ENCODE results near the gene SLC36A4.
"Not testable (repeated sequence)": the region's sequence is repeated elsewhere in the genome, so short reads cannot be mapped to it uniquely, and the experiment has no call there.

The SLC36A4 gene

DNA sequence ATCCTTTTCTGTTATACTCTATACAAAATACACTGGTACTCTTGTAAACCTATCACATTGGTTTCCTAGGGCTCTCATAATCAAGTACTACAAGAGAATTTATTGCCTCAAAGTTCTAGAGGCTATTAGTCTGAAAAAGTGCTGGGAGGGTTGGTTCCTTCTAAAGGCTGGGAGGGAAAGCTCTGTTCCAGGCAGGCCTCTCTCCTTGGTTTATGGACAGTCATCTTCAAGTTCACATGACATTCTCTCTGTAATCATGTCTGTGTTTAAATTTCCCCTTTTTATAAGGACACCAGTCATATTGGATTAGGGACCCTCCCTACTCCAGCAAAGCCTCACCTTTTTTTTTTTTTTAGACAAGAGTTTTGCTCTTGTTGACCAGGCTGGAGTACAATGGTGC, 9.1 kb downstream of the SLC36A4 start:
- in situ Hi-C loops (cut with HindIII; ENCODE audit: low sequenced_read_pairs): no loop called here
- DNase-seq (ENCODE audit: low read depth): no peak
- no peak overlapping the region for H3K4me3 ChIP-seq (ENCODE audit: low read depth, low read length)
- no peak for TF ChIP-seq CTCF (IDR thresholded peaks at IDR 0.05; ENCODE audit: low read depth, low read length, missing control alignments)

GRCh38 chr11:93187290-93187689, 10.5 kb downstream of the SLC36A4 start:
- in situ Hi-C loops (cut with HindIII; ENCODE audit: low sequenced_read_pairs): no loop called here

DNA sequence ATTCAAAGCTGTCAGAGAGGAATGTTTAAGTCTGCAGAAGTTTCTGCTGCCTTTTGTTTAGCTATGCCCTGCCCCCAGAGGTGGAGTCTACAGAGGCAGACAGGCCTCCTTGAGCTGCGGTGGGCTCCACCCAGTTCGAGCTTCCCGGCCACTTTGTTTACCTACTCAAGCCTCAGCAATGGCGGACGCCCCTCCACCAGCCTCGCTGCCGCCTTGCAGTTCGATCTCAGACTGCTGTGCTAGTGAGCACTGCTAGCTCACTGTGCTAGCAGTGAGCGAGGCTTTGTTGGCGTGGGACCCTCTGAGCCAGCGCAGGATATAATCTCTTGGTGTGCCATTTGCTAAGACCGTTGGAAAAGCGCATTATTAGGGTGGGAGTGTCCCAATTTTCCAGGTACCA, 19.9 kb downstream of the SLC36A4 start:
- in situ Hi-C loops (cut with HindIII; ENCODE audit: low sequenced_read_pairs); DNase-seq (ENCODE audit: low read depth): not testable (repeated sequence)

More at GRCh38 chr11:93187290-93187689, 10.5 kb downstream of the SLC36A4 start:
- no peak for DNase-seq (ENCODE audit: low read depth)
- no peak for TF ChIP-seq CTCF (IDR thresholded peaks at IDR 0.05; ENCODE audit: low read depth, low read length, missing control alignments)
- H3K4me3 ChIP-seq (ENCODE audit: low read depth, low read length): no peak overlapping the region

GRCh38 chr11:93169950-93170561, 27.7 kb downstream of the SLC36A4 start:
- no peak overlapping the region for H3K4me3 ChIP-seq (ENCODE audit: low read depth, low read length)
- DNase-seq (ENCODE audit: low read depth): peak; percentile 35
- TF ChIP-seq CTCF (IDR thresholded peaks at IDR 0.05; ENCODE audit: low read depth, low read length, missing control alignments): peak; percentile 58
- in situ Hi-C loops (cut with HindIII; ENCODE audit: low sequenced_read_pairs): no loop called here

More for the DNA sequence above, 19.9 kb downstream of the SLC36A4 start:
- H3K4me3 ChIP-seq (ENCODE audit: low read depth, low read length): not testable (repeated sequence)

GRCh38 chr11:93169143-93169542, 28.6 kb downstream of the SLC36A4 start:
- no peak for TF ChIP-seq CTCF (IDR thresholded peaks at IDR 0.05; ENCODE audit: low read depth, low read length, missing control alignments)
- no peak overlapping the region for H3K4me3 ChIP-seq (ENCODE audit: low read depth, low read length)
- in situ Hi-C loops (cut with HindIII; ENCODE audit: low sequenced_read_pairs): no loop called here
- no peak for DNase-seq (ENCODE audit: low read depth)

GRCh38 chr11:93166862-93167261, 30.9 kb downstream of the SLC36A4 start:
- H3K4me3 ChIP-seq (ENCODE audit: low read depth, low read length): no peak overlapping the region
- no peak for DNase-seq (ENCODE audit: low read depth)
- in situ Hi-C loops (cut with HindIII; ENCODE audit: low sequenced_read_pairs): no loop called here
- TF ChIP-seq CTCF (IDR thresholded peaks at IDR 0.05; ENCODE audit: low read depth, low read length, missing control alignments): no peak

DNA sequence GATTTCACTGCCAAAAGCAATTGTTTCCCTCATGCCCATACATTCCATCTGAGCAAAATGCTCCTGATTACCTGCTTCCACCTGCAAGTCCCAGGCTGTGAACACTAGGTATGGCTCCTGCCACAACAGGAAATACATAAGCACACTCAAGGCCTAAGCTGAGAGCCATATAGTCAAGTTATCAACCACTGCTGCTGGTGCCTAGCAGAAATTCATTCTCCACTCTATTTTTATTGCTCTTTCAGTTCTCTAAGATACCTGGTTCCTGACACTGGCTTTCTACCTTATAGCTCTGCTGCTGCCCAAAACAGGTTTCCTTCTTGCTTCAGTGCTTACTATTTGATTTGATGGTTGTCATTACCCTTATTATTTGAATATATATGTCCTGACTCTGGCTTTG, 31.6 kb downstream of the SLC36A4 start:
- no peak for DNase-seq (ENCODE audit: low read depth)
- no peak overlapping the region for H3K4me3 ChIP-seq (ENCODE audit: low read depth, low read length)
- no peak for TF ChIP-seq CTCF (IDR thresholded peaks at IDR 0.05; ENCODE audit: low read depth, low read length, missing control alignments)
- in situ Hi-C loops (cut with HindIII; ENCODE audit: low sequenced_read_pairs): no loop called here

Measured in astrocyte of the cerebellum (primary cell).